NCI-H82 treated with DMSO at 0.1 percent for 48 hours (cell line): Measurements from ENCODE around the gene WASF1.
A peak's percentile ranks its signal among the peaks of the same experiment; 100 is the strongest.

Experiments
- DNase-seq: peaks from one replicate; lab custom pipeline; 2025; ENCODE audit not compliant: unreplicated experiment; lab: John Stamatoyannopoulos, UW

Gene WASF1

DNA sequence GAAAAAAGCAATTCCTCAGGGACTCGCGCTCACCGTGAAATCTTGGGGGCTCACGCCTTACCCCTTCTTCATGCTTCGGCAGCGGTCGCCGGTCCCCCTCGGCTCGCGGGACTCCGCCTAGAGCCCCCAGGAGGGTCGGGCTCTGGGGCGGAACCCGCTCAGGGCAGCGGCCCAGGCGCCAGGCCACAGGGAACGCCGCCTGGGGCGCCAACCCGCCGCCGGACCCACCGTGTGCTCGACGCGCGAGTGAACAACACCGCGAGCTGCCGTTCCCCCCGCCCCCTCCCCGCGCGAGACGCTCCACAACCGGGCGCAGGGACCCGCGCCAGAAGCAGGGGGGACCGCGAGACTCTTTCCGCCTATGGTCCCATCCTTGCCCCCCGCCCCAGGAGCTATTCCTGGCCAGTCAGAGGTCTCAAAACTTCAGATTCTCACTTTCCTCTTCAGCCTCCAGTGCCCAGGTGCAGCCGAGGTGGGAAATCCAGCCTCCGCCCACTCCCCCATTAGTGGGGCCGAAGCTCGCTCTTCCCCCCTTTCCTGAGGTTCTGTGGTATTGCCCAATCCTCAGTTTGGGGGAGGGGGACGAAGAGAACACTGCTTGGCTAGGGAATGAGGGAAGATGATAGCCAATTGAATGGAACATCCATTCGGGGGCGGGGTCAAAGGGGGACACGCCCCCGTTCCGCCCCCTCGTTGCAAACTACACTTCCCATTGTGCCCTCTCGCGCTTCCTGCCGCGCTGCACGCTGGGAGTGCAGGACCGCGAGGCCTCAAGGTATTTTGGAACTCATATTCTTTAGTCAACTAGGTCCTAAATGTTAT, at the start of gene WASF1:
WASF1 (minus strand) TSS at position 265 of the 822 bp plus-strand sequence. CDS start 52,069 bp downstream, outside the sequence.
- peak; percentile 98 for DNase-seq

DNA sequence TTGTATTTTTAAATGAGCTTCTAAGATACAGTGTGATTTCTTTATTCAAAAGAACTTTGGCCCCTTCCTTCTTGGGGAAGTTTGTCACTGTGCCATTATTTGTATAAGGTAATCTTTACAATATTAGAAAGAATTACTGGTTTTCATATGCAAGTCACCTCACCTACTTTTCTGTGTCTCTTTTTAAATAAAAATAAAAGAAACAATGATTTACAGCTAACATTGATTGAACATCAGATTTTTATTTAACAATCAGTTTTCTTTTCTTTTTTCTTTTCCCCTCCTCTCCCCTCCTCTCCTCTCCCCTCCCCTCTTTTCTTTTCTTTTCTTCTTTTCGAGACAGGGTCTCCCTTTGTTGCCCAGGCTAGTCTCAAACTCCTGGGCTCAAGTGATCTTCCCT, 46.8 kb upstream of the WASF1 start:
- no peak for DNase-seq

DNA sequence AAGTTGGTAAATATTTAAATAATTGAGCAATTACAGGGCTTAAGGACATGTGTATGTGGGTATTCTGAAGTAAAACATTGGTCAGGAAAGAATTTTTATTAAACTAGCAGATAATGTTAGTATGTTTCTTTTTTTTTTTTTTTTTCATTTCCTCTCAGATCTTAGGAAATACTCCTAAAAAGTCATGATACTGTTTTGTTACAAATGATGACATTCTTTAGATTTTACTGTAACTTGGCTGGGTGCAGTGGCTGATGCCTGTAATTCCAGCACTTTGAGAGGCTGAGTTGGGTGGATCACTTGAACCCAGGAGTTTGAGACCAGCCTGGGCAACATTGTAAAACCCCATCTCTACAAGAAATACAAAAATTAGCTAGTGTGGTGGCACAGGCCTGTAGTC, 42.3 kb upstream of the WASF1 start:
- DNase-seq, result no peak

DNA sequence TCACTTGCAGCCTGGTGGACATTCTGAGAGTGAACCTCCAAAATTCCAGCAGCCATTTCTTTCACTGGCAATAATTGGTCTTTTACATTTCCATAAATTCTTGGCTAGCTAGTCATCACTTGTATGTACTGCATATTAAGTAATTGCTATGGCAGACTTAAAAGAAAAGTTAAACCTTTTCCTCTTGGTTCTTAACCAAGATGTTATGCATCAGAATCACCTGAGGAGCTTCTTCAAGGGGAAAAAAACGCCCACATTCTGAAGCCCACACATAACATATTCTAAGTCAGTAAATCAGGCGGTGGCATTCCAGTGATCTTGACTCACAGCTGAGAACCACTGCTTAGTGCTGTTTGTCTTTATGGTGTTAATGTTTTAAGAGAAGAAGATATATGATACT, 37.8 kb upstream of the WASF1 start:
- no peak for DNase-seq

DNA sequence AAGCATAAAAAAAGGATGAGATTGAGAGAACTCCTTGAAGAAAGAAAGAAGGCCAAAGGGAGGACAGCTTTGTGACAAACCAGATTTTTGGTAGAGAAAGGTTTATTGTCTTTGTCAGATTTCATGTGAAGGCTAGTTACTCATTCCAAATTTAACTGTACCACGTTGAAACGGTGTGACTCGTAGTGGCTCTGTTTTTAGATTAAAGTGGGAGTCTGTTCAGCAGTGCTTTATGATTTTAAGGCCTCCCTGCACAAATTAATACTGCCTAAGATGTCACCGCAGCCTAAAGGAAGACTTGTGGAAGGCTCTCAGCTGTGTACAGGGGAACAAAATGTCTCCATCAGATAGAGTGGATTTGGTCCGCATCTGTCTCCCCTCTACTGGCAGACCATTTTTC, 36.7 kb upstream of the WASF1 start:
- DNase-seq, result no peak

DNA sequence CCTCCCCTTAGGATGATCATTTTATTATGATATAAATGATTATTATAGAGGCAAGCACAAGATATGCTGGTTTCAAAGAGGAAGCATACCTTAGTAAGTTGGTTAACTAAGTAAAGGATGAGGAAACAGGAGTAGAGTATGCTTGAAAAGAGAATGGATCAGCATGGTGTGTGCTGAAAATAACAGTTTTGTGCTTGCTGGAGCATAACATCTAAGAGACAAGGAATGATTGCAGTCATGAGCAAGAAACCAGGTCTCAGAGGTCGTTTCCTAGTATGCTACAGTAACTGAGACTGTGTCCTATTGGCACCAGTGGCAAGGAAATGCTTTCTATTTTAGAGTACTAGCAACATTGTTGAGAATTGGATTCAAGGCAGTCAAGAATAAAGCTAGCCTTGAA, 34.9 kb upstream of the WASF1 start:
- DNase-seq, result no peak

DNA sequence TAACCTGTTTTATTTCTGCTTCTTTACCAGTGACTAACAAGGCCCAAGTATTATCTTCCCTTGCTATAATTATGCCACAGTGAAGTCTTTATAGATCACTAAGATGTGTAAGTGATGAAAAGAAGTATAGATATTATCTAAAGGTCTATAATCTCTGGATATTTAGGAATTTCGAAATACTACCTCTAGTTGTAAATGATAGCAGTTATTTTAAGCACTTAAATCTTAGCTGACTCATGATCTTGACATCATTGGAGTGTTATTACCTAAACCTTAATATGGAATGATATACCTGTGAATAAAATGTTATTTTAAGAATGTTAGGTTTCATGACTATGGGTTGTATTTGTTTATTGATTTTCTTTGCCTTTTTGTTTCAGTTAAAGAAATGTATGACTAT, 32.3 kb upstream of the WASF1 start:
- no peak for DNase-seq

DNA sequence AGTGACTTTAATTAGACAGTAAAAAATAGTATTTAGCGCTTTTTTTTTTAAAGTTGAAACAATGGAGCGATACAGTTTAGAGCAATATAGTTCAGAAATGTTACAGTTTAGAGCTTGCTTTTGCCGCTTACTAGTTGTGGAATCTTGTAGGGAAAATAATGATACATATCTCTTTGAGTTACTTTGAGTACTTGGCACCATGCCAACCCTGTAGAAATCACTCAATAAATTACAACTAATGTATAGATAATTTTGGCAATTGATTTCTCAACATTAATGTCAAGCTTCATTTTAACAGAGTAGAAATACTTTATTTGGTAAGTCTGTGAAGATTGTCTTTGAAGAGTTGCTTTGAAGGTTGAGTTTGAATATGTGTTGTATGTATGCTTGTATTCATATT, 28.2 kb upstream of the WASF1 start:
- no peak for DNase-seq

DNA sequence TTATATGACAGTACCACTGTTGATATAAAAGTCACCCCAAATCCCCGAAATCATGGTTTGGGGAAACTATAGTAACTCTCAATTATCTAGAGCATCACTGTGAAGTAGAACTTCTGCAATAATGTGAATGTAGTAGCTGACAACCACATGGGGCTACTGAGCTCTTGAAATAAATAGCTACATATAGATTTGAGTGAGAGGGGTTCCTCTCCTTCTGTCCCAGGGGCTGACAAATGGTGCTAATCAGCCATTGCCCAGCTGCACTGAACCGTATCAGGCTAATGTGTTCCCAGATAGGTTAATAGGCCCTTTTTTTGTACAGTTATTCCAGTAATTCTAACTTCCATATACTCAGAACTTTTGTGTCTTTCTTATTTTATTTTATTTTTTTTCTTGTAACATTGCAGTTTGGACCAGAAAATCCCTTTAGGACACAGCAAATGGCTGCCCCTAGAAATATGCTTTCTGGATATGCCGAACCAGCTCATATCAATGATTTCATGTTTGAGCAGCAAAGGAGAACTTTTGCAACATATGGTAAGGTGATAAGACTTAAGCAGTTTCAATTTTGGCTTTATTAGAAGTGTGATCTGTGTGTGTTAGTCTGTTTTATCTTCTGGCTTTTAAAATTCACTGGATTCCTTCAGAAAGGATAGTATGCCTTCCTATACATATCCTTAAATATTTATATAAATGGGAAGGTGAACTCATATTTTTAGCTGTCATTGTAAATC, 21.8 kb upstream of the WASF1 start:
- DNase-seq, result no peak

DNA sequence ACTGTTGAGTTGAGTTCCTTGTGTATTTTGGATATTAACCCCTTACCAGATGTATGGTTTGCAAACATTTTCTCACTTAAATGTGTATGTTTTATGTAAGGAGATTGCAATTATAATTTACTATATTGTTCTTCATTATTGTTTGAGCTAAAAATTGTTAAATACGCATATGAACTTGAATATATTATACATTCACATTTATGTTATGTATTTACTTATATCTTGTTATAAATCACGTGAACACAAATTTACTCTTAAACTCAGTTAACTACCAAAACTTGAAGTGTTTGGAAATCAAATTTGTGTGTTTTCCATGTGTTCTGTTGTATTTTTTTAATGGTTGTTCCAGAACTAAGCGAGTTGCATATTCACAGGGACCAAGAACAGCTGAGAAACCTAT, 19.1 kb upstream of the WASF1 start:
- no peak for DNase-seq

DNA sequence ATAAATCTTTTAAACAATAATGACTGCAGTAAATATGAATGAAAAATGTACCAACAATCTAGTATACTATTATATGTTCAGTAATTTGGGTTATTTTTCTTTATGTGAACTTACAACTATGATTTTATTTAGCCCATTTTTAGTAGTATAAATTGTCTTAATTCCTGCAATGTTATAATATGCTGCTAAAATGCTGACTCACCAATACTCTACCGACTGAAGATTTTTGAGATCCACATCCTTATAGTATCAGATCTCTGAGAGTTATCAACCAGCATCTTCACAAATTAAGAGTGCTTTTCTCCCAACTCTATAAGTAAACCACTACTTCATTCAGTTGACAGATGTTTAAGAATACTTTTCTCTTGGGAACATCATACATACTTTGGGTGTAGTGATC, 17.4 kb upstream of the WASF1 start:
- no peak for DNase-seq

DNA sequence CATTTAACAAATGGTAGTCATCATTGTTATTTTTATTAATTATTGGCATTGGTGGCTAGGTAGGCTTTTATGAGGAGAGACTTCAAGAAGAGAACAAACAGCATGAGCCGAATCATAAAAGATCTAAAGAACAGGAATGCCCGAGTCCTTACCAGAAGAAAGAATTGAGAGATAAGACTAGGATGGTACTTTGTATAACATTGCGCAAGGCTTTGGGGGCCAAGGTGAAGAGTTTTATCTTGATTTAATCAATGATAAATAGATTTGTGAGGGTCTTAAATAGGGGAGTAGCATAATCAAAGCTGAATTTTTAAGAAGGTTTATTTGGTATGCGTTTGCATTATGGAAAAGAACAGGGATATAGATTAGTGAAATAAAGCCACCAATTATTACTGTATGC, 16.2 kb upstream of the WASF1 start:
- no peak for DNase-seq

DNA sequence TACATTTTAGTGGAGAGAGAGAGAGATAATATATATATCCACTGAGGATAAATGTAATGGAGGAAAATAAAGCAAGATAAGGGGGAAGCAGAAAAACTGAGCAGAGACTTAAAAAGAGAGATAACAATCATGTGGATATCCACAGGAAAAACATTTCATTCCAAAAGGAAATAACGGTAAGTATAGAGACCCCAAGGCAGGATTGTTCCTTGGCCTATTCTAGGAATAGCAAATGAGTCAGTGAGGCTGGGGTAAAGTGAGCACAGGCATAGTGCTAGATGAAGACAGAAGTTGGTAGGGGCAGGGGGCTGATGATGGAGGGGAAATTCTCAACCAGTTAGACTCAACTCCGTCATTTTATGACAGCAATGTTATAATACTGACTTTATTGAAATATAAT, 12.0 kb upstream of the WASF1 start:
- no peak for DNase-seq

DNA sequence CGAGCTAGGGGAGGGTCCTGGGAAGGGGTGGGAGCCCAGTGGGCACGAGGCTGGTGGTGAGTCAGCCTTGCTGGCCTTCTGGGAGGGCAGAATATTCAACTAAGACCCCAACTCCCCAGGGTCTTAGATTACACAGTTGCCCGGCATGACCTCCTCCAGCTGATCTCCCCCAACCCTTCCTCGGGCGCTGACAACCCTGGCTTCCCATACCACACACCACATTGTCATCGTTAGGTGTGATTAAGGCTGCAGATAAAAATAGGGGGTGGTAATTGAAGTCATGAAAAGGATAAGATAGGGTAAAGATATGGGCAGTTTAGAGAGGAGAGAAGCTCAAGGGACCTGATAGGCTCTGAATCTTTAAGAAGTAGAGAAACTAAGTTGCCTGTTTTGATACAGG, 11.3 kb upstream of the WASF1 start:
- no peak for DNase-seq

DNA sequence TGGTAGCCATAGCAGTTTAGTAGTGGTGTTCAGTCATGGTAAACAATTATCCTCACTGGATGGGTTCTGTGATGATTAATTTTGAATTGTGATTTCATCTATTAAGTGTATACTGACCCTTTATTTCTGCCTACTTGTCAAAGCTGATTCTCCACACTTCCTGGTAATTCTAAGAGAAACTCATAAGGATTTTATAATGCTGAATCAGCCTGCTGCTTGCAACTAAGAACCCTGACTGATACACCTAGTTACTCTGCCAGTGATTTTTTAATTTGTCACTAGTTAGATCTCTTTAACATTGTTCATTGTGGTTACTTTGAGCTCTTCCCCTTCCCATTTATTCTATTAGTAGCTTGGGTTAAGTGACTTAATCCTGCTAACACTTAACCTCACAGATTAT, 9.3 kb upstream of the WASF1 start:
- no peak for DNase-seq

DNA sequence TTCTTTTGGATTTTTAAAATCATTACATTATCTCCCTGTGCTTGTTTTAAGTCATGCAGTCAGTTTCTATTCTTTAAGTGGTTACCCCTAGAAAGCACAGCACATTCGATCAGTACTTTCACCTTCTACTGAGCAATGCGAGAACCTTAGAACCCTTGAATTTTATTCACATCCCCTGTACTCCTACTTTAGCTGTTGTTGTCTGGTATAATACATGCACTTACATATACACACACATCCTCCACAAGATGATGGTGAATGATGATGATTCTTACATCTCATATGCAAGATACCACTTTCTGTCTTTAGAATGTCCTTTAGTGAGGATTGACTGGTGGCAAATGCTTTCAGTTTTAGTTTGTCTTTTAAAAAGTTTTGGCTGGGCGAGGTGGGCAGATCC, 6.4 kb upstream of the WASF1 start:
- DNase-seq, result no peak

DNA sequence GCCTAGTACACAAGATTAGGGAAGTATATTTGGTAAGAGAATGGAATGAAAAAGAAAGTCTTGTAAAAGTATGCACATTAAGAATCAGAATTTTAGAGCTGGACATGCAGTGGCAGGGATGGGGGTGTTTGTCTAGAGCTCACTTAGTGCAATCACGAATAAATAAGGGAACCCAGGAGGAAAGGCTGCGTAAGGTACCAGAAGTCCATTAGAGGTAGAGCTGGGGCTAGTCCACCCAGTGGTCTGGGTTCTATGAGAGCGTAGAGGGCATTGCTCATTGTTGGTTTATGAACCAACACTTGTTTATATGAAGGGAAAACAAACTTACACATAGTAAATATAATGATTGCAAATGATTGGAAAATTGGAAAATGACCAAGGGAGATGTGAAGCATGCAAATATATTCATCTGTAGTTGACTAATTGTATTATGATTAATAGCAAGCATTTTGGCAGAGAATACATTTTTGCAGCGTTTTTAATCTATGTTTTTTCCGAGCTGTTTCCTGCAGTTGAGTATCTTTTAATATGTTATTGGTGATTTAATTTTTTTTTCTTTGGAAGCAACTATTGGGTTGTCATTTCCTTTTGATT, 3.9 kb upstream of the WASF1 start:
- no peak for DNase-seq

DNA sequence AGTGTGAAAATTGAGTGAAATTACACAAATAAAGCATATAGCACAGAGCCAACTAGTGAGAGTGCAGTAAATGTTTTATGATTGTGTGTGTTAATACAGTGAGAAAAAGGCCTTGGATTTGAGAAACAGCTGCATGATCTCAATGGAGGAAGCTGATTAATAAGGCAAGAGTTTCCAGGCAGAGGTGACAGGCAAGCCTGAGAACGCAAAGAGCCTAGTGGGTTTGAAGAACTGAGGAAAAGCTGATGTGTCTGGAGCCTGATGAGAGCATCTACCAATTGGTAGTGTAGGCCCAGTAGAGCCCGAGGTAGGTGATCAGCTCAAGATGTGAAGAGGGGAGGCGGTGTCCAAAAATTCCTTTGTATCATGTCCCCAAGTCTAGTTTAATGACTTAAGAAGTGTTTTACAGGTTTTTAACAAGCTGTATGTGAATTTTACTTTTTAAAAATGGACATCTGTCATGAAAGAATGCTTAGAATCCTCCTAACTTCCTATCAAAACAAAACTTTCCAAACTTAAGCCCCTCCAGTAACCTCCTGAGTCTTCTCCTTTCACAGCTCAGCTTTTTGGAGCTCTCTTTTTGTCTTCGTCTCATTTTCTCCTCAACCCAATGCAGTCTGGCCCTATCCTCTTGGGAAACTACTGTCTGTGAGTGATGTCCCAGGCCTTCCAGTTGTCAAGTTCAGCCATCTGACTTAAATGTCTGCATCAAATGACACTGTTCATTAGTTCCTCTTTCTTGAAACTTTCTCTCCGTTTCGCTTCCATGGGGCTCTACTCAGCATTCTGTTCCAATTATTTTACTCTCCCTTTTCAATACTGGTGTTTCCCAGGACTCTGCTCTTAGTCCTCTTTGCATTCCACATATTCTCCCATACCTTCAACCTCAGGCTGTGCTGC, 1.9 kb upstream of the WASF1 start:
- DNase-seq, result no peak

DNA sequence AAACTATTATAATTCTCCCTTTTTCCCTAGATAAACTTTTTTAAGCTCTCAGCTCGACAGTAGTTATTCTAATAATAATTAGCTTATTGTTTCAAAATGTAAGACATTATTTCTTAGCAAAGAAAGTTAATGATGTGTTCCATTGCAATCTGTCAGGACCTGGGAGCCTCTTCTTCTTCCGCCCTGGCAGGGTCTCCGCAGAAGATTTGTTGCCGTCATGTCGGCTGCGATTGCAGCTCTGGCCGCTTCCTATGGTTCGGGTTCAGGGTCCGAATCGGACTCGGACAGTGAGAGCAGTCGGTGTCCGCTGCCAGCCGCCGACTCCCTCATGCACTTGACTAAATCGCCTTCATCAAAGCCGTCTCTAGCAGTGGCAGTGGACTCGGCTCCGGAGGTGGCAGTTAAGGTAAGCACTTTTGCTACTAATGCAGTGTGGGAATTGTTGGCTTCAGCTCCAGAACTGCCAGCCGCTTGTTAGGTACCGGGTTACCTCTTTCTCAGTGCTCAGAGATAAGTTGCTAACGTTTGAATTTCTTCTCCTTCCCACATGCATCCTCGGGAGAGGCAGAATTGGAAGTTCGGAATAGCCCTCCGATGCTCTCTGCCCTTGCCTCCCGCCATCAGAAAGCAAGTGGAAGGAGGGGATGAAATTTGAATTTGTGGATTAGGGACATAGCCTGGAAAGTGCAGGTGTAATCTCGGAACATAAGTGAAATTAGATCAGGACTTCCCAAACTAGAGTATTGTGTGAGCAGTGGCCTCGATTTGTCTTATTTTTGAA, 948 bp upstream of the WASF1 start, which contains the start of gene CDC40:
CDC40 (plus strand) TSS at position 200 of the 781 bp plus-strand sequence; CDS start at position 218, 18 bp downstream.
- no peak for DNase-seq
